Activated T-cell treated with anti-CD3 and anti-CD28 coated beads for 48 hours (primary cell): Measurements from ENCODE around the gene RRP8.

ENCODE experiments used
- DNase-seq: peaks from one replicate; pipeline ENCODE4 v3.0.0-alpha.2; 2020; ENCODE audit warnings: low read depth

RRP8 gene

GRCh38 chr11:6599881-6600390 is 3.5 kb downstream of the RRP8 start:
- no peak for DNase-seq

- DNase-seq = no peak
These were observed 4.0 kb downstream of the RRP8 start for GRCh38 chr11:6599449-6599848.

GRCh38 chr11:6598555-6598954 is 4.9 kb downstream of the RRP8 start:
- no peak for DNase-seq

- no peak for DNase-seq
These were observed 7.1 kb downstream of the RRP8 start for GRCh38 chr11:6596239-6596877.

- no peak for DNase-seq
These were observed 9.2 kb downstream of the RRP8 start for GRCh38 chr11:6594142-6594768.

- DNase-seq = no peak
These were observed 15.4 kb downstream of the RRP8 start for GRCh38 chr11:6588018-6588417.

- DNase-seq = no peak
These were observed 16.0 kb downstream of the RRP8 start for GRCh38 chr11:6587360-6587953.

- no peak for DNase-seq
These were observed 16.7 kb downstream of the RRP8 start for GRCh38 chr11:6586434-6587359.

- DNase-seq = no peak
These were observed 18.9 kb downstream of the RRP8 start for GRCh38 chr11:6584528-6584927.

GRCh38 chr11:6583584-6583983 is 19.8 kb downstream of the RRP8 start:
- DNase-seq = no peak

- no peak for DNase-seq
These were observed 23.7 kb downstream of the RRP8 start for GRCh38 chr11:6579681-6580080.

GRCh38 chr11:6578134-6578533 is 25.3 kb downstream of the RRP8 start:
- DNase-seq = no peak

GRCh38 chr11:6576471-6577373 is 26.7 kb downstream of the RRP8 start:
- no peak for DNase-seq

GRCh38 chr11:6574816-6575715 is 28.4 kb downstream of the RRP8 start:
- DNase-seq = no peak

GRCh38 chr11:6572215-6572614 is 31.2 kb downstream of the RRP8 start:
- no peak for DNase-seq

- no peak for DNase-seq
These were observed 31.9 kb downstream of the RRP8 start for GRCh38 chr11:6571434-6572008.

- DNase-seq = no peak
These were observed 32.6 kb downstream of the RRP8 start for GRCh38 chr11:6570691-6571427.

- DNase-seq = no peak
These were observed 33.7 kb downstream of the RRP8 start for GRCh38 chr11:6569706-6570105.
